ENCODE results near the gene EHD3. TPM values are rescaled to one million over a fixed set of nuclear protein-coding genes. Genes with fewer than 3 reads are reported as not detected.

Gene EHD3
- total RNA-seq, 2 experiments from 2014 or later = 0.54 to 0.60 TPM

DNA sequence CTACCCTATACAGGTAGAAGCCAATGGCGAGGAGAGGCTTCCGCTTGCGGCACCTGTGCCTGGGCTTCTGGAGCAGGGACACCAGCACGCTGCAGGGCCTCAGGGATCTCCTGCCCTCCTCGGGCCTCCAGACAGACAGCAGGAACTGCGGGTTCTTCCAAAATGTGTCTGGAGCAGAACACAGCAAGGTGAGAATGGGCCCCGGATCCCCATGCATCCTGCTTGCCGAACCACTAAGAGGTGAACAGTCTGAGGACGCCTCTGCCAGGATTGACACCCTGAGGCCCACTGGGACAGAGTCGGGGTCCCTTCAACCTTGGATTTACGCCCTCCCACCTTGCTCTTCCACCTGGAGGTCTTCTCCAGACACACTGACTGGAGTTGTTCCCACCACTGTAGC is 42.0 kb upstream of the EHD3 start:
- intact Hi-C loops (cut with micrococcal nuclease) = no loop called here
- no peak for DNase-seq
- H3K27me3 Mint-ChIP-seq = no peaks in the 10 kb centered on the region
- H3K9me3 Mint-ChIP-seq = no peaks in the 10 kb centered on the region
- ChIA-PET CTCF (no interaction called here), POLR2A (no interaction called here)
- no peak for TF ChIP-seq CTCF (IDR thresholded peaks at IDR 0.05)
- no peak for ATAC-seq
- no peaks in the 10 kb centered on the region for H3K4me1 Mint-ChIP-seq (ENCODE audit: low read depth)
- no peak overlapping the region for H3K4me3 Mint-ChIP-seq
- H3K36me3 Mint-ChIP-seq (ENCODE audit: low read depth) = no peaks in the 10 kb centered on the region
- no peak overlapping the region for H3K27ac Mint-ChIP-seq

DNA sequence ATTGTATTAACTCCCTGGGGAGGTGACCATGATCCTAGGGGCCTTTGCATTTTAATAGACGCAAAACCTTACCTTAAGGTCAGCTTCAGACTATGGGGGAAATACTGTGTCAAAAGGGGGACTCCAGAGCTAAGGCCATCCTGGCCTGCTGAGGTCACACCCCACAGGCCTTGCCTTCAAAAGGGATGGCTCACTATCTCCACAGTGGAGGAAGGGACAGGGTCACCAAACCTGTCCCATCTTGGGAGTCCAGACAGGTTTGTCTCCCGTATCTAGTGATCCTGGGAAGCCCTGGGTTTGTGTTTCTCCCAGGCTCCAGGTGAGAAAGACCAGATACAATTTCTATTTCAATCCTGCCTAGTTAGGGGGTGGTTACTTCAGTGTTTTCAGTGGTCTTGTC is 41.6 kb upstream of the EHD3 start:
- Mint-ChIP-seq H3K9me3 (no peaks in the 10 kb centered on the region), H3K36me3 (ENCODE audit: low read depth) (no peaks in the 10 kb centered on the region), H3K27ac (no peak overlapping the region), H3K4me3 (no peak overlapping the region), H3K4me1 (ENCODE audit: low read depth) (no peaks in the 10 kb centered on the region), H3K27me3 (no peaks in the 10 kb centered on the region)
- TF ChIP-seq CTCF (IDR thresholded peaks at IDR 0.05) = no peak
- CTCF ChIA-PET = no interaction called here
- intact Hi-C loops (cut with micrococcal nuclease) = no loop called here
- POLR2A ChIA-PET = no interaction called here
- DNase-seq = no peak
- no peak for ATAC-seq

DNA sequence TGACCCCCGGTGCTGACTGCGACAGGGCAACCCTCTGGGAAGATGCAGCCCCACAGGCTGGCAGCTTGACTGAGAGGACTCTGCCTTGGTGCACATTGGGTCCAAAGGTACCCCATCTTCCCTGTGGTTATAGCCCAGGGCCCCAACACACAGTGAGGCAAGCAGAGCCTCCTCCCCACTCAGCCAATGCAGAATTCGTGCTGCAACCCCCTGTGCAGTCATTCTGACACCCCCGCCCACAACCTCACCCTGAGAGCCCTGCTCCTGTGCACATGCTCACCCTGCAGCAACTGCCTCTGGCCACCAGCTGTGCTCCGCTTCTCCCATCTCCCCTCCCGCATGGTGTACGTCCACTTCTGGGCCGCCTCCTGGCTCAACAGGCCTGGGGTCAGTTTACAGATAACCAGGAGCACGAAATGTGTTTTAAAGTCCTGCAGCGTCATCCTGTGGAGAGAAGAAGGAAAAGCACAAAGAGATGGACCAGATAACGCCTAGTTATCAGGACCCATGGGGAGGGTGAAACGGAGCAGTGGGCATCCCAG is 41.0 kb upstream of the EHD3 start:
- Mint-ChIP-seq H3K36me3 (ENCODE audit: low read depth) (no peaks in the 10 kb centered on the region), H3K4me1 (ENCODE audit: low read depth) (no peaks in the 10 kb centered on the region), H3K4me3 (no peak overlapping the region), H3K27me3 (no peaks in the 10 kb centered on the region), H3K9me3 (no peaks in the 10 kb centered on the region), H3K27ac (no peak overlapping the region)
- intact Hi-C loops (cut with micrococcal nuclease) = no loop called here
- ChIA-PET POLR2A (no interaction called here), CTCF (interaction anchor here (1.8 kb wide), 1 partner anchor 140 kb away, joined by 7 read pairs; no protein-coding TSS in a partner anchor)
- TF ChIP-seq CTCF (IDR thresholded peaks at IDR 0.05) = no peak
- DNase-seq = no peak
- ATAC-seq = no peak

- no peak overlapping the region for H3K4me3 Mint-ChIP-seq
- H3K27ac Mint-ChIP-seq = no peak overlapping the region
- no peaks in the 10 kb centered on the region for H3K27me3 Mint-ChIP-seq
- ChIA-PET POLR2A (no interaction called here), CTCF (interaction anchor here (1.8 kb wide), 1 partner anchor 139 kb away, joined by 7 read pairs; no protein-coding TSS in a partner anchor)
- ATAC-seq (no peak), DNase-seq (no peak)
- no peaks in the 10 kb centered on the region for H3K4me1 Mint-ChIP-seq (ENCODE audit: low read depth)
- no peaks in the 10 kb centered on the region for H3K9me3 Mint-ChIP-seq
- intact Hi-C loops (cut with micrococcal nuclease) = no loop called here
- H3K36me3 Mint-ChIP-seq (ENCODE audit: low read depth) = no peaks in the 10 kb centered on the region
- TF ChIP-seq CTCF (IDR thresholded peaks at IDR 0.05) = no peak
These were observed 40.1 kb upstream of the EHD3 start for GRCh38 chr2:31193806-31194205.

GRCh38 chr2:31196622-31197021 is 37.3 kb upstream of the EHD3 start:
- POLR2A ChIA-PET = no interaction called here
- H3K36me3 Mint-ChIP-seq (ENCODE audit: low read depth) = no peaks in the 10 kb centered on the region
- no peak for DNase-seq
- ATAC-seq = no peak
- H3K9me3 Mint-ChIP-seq = no peaks in the 10 kb centered on the region
- intact Hi-C loops (cut with micrococcal nuclease) = no loop called here
- H3K27ac Mint-ChIP-seq = no peak overlapping the region
- no peak overlapping the region for H3K4me3 Mint-ChIP-seq
- TF ChIP-seq CTCF (IDR thresholded peaks at IDR 0.05) = no peak
- H3K4me1 Mint-ChIP-seq (ENCODE audit: low read depth) = no peaks in the 10 kb centered on the region
- H3K27me3 Mint-ChIP-seq = no peaks in the 10 kb centered on the region
- CTCF ChIA-PET = interaction anchor here (1.5 kb wide), 1 partner anchor 137 kb away, joined by 5 read pairs; no protein-coding TSS in a partner anchor

Measured in activated CD8-positive, alpha-beta T cell treated with anti-CD3 and anti-CD28 coated beads for 36 hours (primary cell).